ENCODE results near the gene DYNC2LI1. TPM values are rescaled to one million over a fixed set of nuclear protein-coding genes. Genes with fewer than 3 reads are reported as not detected.

DYNC2LI1 gene
- total RNA-seq, 1 donor from 2014 or later = 8.9 TPM

DNA sequence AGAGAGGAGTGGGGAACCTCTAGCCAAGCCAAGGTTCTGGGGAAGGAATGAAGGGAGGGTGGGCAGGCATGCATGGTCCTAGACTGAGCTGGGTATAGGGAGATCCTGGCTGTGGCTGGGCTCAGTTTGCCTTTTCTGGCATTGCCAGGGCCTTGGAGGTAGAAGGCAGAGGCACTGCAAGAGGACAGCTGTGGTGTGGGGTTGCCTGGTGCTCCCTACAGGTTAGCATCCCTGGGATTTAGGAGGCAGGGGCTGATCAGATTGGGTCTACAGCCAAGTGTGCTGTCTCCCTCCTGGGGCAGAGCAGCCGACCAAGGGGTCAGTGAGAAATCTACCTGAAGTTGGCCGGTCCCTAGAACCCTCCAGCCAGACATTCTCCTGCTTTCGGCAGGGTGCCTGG lies 80.8 kb downstream of the DYNC2LI1 start:
- Mint-ChIP-seq H3K9me3 (no peaks in the 10 kb centered on the region), H3K4me3 (no peak overlapping the region), H3K4me1 (no peaks in the 10 kb centered on the region), H3K27ac (no peak overlapping the region), H3K27me3 (peaks cover 28% of the 10 kb centered on the region), H3K36me3 (ENCODE audit: low read depth) (no peaks in the 10 kb centered on the region)
- CTCF ChIA-PET = no interaction called here
- ATAC-seq (ENCODE audit: low read depth) (no peak), DNase-seq (no peak)
- intact Hi-C loops (cut with micrococcal nuclease) = no loop called here
- no peak for TF ChIP-seq CTCF (IDR thresholded peaks at IDR 0.05)
- POLR2A ChIA-PET = no interaction called here

DNA sequence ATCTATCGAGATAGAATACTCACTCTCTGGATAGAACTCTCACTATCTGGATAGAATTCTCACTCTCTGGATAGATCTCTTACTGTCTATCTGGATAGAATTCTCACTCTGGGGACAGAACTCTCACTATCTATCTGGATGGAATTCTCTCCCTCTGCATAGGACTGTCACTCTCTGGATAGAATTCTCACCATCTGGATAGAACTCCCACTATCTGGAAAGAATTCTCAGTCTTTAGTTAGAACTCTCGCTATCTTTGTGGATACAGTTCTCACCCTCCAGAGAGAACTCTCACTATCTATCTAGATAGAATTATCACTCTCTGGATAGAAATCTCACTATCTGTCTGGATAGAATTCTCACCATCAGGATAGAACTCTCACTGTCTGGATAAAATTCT lies 81.5 kb downstream of the DYNC2LI1 start:
- Mint-ChIP-seq H3K36me3 (ENCODE audit: low read depth) (no peaks in the 10 kb centered on the region), H3K9me3 (no peaks in the 10 kb centered on the region), H3K4me1 (no peaks in the 10 kb centered on the region), H3K27me3 (peaks cover 28% of the 10 kb centered on the region), H3K4me3 (no peak overlapping the region), H3K27ac (no peak overlapping the region)
- TF ChIP-seq CTCF (IDR thresholded peaks at IDR 0.05) = no peak
- DNase-seq = no peak
- intact Hi-C loops (cut with micrococcal nuclease) = no loop called here
- CTCF ChIA-PET = no interaction called here
- ATAC-seq (ENCODE audit: low read depth) = no peak
- POLR2A ChIA-PET = no interaction called here

Other genes starting within 250 kb of the DYNC2LI1 start
- 43.2 and 51.4 TPM in 2 replicates for gene THADA, start 178.0 kb upstream of the DYNC2LI1 start, total RNA-seq
- 0.07 and 0.11 TPM in 2 replicates for gene PLEKHH2, start 136.8 kb upstream of the DYNC2LI1 start, total RNA-seq
- 0.17 TPM in 1 of 2 replicates, not detected in the other for gene C1GALT1C1L, start 97.6 kb upstream of the DYNC2LI1 start, total RNA-seq
- gene ABCG5, start 64.8 kb downstream of the DYNC2LI1 start, total RNA-seq = not detected in 2 replicates
- not detected in 2 replicates for gene ABCG8, start 64.9 kb downstream of the DYNC2LI1 start, total RNA-seq
- 114 and 120 TPM in 2 replicates for gene LRPPRC, start 221.9 kb downstream of the DYNC2LI1 start, total RNA-seq